NCI-H2227 (cell line): ENCODE data around the gene MST1.

Experiments used
- DNase-seq: peaks from one replicate; lab custom pipeline; 2025; ENCODE audit not compliant: unreplicated experiment; lab: John Stamatoyannopoulos, UW

Gene MST1

DNA sequence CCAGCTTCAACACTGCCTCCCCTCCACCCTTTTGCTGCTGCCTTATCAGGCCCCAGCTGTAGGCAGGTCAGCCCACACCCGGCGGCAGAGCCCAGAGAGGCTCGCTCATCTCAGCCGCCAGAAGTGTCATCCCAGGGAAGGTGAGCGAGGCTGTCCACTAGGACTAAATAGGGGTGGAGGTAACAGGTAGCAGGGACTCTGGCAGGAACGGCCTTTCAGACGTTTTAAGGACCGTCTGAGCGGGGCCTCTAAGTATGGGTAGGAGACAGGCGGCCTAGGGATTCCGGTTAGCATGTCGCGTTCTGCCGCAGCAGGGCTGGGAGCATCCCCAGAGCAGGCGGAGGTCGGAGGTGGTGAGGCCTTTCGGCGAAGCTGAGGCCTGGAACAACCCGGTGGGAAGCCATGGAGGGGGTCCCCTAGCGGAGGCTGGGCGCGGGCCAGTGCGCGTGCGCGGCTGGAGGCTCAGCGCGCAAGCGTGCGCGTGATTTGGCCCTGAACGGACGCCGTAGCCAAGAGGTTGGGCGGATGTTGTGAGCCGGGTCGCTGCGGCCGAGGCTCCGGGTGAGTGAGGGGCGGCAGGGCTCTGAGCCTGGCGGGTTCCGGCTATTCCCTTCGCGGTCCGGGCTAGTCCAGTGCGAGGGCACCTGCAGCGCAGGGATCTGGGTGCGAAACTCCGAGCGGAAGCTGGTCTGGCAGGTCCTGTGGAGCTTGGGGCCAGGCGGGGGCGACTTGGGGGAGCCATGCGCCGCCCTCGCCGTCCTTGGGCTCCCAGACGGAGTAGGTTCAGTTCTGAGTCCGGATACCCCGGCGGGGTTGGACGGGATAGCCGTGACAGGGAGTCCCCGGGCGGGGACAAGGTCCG is at the start of gene MST1, which contains the start of gene RNF123:
Gene MST1, minus strand, starts transcription at position 429 of the 862 bp plus-strand sequence. CDS start 783 bp downstream, outside the sequence.
Gene RNF123, plus strand, starts transcription at position 512 of the 862 bp plus-strand sequence. CDS start 1,609 bp downstream, outside the sequence.
- DNase-seq = no peak

DNA sequence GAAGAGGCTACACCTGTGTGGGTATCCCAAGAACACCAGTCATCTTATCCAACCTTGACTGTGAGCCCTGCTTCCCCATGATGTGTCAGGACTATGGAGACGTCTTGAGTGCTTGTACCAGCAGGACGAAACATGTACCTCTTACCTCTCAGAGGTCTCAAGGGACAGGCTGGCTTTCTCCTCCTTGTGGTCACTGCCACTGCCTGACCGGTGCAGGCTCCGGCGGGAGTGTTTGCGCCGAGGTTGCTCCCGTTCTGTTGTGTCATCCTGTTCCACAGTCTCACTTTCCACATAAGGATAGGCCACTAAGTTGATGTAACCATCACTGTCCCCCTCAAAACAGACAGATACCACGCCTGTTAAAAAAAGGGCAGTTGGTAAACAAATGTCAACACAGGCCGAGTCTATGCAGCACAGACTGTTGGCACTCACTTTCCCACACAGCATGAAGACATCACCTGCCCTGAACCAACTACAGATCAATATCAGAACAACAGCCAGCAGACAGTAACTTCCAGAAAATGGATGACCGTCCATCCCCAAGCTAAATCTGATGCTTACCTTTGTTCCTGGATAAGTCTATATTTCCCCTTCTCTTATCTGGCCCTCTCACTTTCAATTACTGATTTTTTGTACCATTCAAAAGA is 48.9 kb upstream of the MST1 start:
- no peak for DNase-seq

DNA sequence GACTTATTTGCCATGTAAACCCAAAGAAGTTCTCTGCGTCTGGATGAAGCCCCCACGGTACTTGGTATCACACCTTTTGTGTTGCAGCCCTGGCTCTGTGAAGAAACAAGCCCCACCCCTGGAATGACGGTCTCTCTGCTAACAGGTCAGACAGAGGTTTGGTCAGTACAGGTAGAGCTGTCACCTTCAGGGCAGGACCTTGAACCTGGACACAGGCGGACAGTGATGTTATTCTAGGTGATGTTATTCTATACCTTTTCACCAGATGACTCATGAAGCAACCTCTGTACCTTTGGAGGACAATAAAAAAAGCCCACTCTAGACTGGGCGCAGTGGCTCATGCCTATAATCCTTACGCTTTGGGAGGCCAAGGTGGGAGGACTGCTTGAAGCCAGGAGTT is 45.5 kb upstream of the MST1 start:
- DNase-seq = no peak

DNA sequence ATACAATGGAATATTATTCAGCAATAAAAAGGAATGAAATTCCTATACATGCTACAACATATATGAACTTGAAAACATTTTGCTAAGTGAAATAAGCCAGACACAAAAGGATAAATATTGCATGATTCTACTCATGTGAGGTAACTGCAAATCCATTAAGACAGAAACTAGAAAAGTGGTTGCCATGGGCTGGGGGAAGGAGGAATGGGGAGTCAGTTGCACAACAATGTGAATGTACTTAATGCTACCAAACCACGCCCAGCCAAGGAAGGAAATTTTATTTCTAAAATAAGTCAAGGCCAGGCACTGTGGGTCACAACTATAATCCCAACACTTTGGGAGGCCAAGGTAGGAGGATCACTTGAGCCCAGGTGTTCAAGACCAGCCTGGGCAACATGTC is 44.3 kb upstream of the MST1 start:
- DNase-seq = no peak

DNA sequence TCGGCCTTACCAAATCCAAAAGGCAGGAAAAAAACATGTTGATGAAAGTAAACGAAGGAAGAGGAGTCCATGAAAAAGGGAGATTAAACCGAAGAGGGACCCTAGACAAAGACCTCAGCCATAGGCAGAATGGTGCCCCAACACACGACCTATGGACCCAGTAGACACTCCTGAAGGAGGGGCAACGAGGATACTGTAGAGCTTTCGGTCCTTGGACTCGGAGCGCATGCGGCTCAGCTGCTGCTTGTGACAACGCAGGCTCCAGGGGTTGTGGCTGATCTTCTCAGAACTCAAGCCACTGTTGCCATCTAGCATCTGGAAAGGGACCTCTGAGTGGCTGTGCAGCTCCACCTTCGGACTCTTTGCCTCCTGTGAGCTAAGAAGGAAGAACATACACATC is 43.3 kb upstream of the MST1 start:
- DNase-seq = no peak

DNA sequence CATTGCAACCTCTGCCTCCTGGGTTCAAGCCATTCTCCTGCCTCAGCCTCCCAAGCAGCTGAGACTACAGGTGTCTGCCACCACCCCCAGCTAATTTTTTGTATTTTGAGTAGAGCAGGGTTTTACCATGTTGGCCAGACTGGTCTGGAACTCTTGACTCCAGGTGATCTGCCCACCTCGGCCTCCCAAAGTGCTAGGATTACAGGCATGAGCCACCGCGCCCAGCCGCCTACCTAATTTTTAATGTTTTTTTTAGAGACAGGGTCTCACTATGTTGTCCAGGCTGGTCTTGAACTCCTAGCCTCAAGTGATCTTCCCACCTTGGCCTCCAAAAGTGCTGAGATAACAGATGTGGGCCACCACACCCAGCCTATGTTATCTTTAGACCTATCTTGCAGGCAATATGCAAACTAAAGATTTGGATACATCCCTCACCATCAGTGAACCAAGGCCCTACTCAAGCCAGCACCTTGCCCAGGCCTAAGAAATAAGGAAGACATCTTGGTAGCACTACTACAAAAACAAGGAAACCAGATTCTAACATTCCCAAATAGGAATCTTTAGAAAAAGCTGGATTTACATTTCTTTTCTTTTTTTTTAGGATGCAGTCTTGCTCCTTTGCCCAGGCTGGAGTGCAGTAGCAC is 40.8 kb upstream of the MST1 start:
- DNase-seq = no peak

DNA sequence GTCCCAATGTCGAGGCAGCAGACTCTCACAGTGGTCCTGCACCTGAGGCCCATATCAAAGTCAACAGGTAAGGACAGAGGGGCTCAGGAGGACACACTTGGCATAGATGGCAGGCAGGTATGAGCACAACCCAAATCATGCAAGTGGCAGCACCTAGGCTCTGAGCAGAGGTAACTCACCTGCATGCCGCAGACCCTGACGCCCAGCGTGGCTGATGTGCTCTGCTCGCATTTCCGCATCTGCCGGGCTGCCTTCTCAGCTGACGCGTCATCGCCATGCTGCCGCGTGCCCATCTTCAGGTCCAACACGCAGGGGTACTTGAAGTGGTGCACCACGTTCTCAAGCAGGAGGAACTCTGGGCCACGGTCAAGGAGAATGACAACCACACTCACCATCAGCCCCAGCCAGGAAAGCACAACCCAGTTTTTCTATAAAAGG is 38.7 kb upstream of the MST1 start:
- DNase-seq = no peak

DNA sequence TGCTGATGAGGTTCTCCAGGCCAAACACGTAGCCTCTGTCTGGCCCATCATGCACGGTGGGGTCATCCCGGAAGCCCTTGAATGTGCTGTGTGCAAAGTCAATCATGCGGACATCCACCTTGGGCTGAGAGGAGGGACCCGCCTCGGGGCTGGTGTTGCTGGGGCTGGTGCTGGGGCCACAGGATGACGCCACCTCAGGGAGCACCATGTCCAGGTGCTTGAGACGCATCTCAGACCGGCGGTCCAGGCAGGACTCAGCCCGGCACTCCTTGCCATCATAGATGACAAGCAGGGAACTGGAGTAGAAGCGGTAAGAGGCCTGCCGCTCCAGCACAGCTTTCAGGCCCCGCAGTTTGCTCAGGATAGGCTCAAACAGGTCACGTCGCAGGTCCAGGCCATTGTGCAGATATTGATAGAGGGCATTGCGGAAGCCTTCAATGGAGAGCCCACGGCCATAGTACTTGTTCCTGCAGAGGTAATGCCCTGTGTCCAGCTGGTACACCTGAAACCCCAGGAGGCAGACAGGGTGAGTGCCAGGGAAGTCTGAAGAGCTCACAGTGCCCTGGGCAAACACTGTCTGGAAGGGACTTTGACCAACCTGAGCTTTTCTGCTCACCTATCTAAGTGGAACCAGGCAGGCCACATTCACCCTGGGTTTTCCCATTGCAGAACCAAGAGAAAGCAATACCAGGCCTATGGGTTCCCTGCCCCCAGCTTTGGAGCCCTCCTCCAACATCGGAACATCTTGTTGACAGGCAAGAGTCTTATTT is 38.1 kb upstream of the MST1 start:
- no peak for DNase-seq

DNA sequence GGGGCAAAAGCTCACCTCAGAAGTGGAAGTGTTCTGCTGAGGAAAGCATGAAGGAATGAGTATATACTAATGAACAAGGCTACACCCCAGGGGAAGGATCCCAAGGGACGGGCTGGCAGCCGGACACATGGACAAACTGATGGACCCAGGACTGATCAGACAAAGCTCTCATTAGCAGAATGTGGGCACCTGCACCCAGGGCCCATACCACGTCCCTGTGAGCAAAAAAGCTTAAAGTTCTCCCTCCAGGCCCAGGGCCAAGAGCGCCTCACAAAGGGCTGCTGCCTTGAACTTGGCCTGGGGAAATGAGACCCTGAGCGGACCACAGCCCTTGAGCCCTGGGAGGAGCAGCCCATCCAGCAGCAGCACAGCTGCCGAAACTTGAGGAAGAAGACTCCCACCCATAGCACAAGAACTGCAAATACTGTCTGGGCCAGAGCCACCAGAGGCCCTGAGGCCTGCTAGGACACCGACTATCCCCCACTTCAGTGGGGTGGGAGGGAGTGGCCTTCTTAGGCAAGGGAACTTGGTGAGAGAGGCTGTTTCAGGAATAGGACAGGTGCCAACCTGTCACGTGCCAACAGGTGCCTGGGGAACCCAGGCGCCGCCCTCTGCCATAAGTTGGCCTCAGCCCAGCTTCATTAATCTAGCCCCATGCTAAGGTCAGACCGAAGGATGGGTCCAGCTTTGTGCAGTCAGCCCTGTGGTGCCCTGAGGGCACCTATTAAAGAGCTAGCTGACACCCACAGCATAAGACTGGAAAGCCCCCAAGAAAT is 36.8 kb upstream of the MST1 start:
- DNase-seq = no peak

DNA sequence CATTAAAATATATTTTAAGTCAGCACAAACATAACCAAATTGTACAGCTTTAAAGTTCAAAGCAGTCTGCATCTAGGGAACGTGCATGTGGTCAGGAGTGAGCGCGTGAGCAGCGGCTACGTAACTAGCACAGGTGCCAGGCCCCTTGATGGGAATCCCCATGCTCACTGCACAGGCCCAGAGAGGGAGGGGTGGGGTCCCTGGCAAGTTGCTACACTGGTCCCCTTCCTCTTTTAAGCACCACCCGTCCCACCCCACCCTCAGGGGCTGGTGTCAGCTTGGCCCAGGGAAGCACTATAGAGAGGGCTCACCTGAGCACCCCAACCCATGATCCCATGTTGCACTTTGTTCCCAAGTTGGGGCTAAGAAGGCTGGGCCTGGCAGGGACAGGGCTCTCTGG is 35.3 kb upstream of the MST1 start:
- peak; percentile 50 for DNase-seq

DNA sequence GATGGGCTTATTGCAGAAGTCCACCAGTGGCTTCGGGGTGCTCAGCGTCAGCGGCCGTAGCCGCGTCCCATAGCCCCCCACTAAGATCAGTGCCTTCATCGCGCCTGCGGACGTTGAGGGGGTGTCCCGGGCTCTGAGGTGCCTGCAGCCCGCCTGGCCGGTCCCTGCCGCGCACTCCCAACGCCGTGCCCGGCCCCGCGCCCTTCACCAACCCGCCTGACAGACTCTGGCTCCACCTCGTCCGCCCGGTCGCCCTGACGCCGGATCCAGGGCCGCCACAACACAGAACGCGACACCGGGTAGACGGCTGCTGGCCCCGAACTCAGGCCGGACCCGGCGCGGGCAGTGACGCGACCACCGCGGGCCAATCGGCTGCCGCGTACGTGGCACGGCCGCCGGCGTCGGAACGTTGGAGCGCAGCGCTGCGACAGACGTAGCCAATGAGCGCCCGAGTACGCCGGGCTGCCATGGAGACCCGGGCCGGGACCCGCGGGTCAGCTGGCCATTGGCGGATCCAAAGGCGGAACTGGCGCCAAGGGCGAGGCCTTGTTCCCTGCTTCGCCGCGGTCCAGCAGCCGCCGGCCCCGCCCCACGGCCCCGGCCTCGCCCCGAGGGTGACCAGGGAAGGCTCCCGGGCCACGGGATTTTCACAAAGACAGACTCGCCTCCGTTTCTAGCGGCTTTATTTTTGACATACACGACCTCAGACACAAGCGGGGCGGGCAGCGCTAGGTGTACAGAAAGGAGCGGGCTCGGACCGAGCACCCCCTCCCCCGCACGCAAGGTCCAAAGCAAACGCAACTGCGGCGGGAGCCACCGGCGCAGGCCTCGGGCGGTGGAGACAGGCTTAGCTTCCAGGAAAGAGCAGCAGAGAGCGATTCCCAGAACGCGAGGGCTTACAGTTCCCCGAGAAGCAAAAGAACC is 34.6 kb upstream of the MST1 start, which contains the start of gene GMPPB:
Gene GMPPB, minus strand, starts transcription at position 324 of the 924 bp plus-strand sequence. Its CDS starts 225 bp downstream, at position 99.
- peak; percentile 96 for DNase-seq

DNA sequence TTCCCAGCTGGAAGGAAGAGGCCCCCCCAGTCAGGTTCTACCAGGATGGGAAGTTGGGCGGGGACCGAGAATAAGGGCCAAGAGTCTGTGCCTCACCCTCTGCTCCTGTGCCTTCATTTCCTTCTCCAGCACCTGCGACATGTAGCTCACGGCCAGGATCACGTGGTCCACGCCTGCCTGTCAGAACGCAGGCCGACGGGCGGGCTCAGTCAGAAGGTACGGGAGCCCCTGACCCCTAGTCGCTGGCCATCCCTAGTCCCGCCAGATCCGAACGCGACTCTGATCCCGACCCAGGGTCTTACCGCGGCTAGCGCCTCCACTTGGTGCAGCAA is 34.0 kb upstream of the MST1 start:
- peak; percentile 42 for DNase-seq

GRCh38 chr3:49722896-49723295 is 33.6 kb upstream of the MST1 start:
- no peak for DNase-seq

- DNase-seq = no peak
These were observed 32.9 kb upstream of the MST1 start for GRCh38 chr3:49721896-49722781.

- DNase-seq = no peak
These were observed 32.3 kb upstream of the MST1 start for GRCh38 chr3:49721596-49721895.

- DNase-seq = no peak
These were observed 31.8 kb upstream of the MST1 start for GRCh38 chr3:49720855-49721595.

- peak; percentile 80 for DNase-seq
These were observed 30.1 kb upstream of the MST1 start, which contains the start of gene AMIGO3 for GRCh38 chr3:49719214-49719884. AMIGO3 (minus strand) TSS chr3:49719684; CDS start chr3:49719465, 219 bp downstream.
